Measurements from ENCODE around the gene TBKBP1.

- TF ChIP-seq POLR2A (IDR thresholded peaks at IDR 0.05) (no peak), EP300 (IDR thresholded peaks at IDR 0.05) (no peak)
- TF ChIP-seq, protein P1, sequence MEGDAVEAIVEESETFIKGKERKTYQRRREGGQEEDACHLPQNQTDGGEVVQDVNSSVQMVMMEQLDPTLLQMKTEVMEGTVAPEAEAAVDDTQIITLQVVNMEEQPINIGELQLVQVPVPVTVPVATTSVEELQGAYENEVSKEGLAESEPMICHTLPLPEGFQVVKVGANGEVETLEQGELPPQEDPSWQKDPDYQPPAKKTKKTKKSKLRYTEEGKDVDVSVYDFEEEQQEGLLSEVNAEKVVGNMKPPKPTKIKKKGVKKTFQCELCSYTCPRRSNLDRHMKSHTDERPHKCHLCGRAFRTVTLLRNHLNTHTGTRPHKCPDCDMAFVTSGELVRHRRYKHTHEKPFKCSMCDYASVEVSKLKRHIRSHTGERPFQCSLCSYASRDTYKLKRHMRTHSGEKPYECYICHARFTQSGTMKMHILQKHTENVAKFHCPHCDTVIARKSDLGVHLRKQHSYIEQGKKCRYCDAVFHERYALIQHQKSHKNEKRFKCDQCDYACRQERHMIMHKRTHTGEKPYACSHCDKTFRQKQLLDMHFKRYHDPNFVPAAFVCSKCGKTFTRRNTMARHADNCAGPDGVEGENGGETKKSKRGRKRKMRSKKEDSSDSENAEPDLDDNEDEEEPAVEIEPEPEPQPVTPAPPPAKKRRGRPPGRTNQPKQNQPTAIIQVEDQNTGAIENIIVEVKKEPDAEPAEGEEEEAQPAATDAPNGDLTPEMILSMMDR (IDR thresholded peaks at IDR 0.05), result no peak
These were observed 39.9 kb downstream of the TBKBP1 start for GRCh38 chr17:47733674-47734410.

All from tibial nerve (tissue), 4 donors.